ENCODE measurements around the gene STX2.
"Not testable (repeated sequence)": the region's sequence is repeated elsewhere in the genome, so short reads cannot be mapped to it uniquely, and the experiment has no call there.

Gene STX2

DNA sequence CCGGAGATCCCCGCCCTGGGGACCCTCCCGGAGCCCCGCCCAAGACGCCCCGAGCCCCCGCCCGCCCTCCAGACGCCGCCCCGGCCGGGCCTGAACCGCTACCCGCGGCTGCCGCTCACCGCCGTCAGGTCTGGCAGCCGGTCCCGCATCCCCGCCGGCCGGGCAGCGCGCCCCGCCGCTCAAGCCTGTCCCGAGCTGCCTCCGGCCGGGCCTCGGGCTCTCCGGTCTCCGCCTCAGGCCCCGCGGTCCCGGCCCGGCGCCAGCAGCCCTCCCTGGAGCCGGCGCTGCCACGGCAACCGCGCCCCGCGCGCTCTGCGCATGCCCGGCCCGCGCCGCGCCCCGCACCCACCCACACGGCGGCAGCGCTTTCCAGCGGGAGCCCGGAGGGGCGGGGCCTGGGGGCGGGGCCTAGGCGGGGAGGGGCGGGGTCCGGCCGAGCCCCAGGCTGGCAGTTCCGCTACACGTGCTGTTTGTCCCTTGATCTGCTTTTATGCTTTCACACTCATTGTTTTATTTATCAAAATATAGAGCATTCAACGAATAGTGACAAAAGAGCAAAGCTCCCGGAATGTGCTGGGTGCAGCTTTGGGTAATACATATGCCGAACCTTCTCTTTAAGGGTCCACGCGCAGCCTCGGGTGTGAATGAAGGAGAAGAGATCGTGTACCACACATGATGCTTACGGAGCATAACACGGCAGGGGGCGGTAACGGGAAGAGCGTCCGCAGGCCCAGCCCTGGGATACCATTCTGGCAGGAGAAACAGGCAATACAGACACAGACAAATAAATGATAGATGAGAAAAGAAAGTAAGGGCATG is at the start of gene STX2:
TSS of gene STX2 (minus strand) at position 300 of the 819 bp plus-strand sequence. CDS start at position 149, 151 bp downstream.
- TF ChIP-seq, protein P1, sequence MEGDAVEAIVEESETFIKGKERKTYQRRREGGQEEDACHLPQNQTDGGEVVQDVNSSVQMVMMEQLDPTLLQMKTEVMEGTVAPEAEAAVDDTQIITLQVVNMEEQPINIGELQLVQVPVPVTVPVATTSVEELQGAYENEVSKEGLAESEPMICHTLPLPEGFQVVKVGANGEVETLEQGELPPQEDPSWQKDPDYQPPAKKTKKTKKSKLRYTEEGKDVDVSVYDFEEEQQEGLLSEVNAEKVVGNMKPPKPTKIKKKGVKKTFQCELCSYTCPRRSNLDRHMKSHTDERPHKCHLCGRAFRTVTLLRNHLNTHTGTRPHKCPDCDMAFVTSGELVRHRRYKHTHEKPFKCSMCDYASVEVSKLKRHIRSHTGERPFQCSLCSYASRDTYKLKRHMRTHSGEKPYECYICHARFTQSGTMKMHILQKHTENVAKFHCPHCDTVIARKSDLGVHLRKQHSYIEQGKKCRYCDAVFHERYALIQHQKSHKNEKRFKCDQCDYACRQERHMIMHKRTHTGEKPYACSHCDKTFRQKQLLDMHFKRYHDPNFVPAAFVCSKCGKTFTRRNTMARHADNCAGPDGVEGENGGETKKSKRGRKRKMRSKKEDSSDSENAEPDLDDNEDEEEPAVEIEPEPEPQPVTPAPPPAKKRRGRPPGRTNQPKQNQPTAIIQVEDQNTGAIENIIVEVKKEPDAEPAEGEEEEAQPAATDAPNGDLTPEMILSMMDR (IDR thresholded peaks at IDR 0.05; ENCODE audit: insufficient read depth, low read depth, low read length, missing control alignments) = no peak

GRCh38 chr12:130887190-130887589 is 48.1 kb upstream of the STX2 start:
- DNase-seq (ENCODE audit: low read depth); H3K4me3 ChIP-seq (ENCODE audit: low read length): not testable (repeated sequence)

More for the DNA sequence above, at the start of gene STX2:
- DNase-seq (ENCODE audit: low read depth) = peak; percentile 71
- peak within 1 kb of the TSS; percentile 52 for H3K4me3 ChIP-seq (ENCODE audit: low read length)

GRCh38 chr12:130881548-130881947 is 42.5 kb upstream of the STX2 start:
- no peak overlapping the region for H3K4me3 ChIP-seq (ENCODE audit: low read length)
- TF ChIP-seq, protein P1 (IDR thresholded peaks at IDR 0.05; ENCODE audit: insufficient read depth, low read depth, low read length, missing control alignments) = no peak
- no peak for DNase-seq (ENCODE audit: low read depth)

GRCh38 chr12:130881046-130881445 is 42.0 kb upstream of the STX2 start:
- DNase-seq (ENCODE audit: low read depth) = no peak
- no peak overlapping the region for H3K4me3 ChIP-seq (ENCODE audit: low read length)
- TF ChIP-seq, protein P1 (IDR thresholded peaks at IDR 0.05; ENCODE audit: insufficient read depth, low read depth, low read length, missing control alignments) = no peak

- no peak overlapping the region for H3K4me3 ChIP-seq (ENCODE audit: low read length)
- TF ChIP-seq, protein P1 (IDR thresholded peaks at IDR 0.05; ENCODE audit: insufficient read depth, low read depth, low read length, missing control alignments) = no peak
- no peak for DNase-seq (ENCODE audit: low read depth)
Observed at GRCh38 chr12:130880411-130880885, 41.4 kb upstream of the STX2 start.

- TF ChIP-seq, protein P1 (IDR thresholded peaks at IDR 0.05; ENCODE audit: insufficient read depth, low read depth, low read length, missing control alignments) = no peak
- DNase-seq (ENCODE audit: low read depth) = no peak
- no peak overlapping the region for H3K4me3 ChIP-seq (ENCODE audit: low read length)
Observed at GRCh38 chr12:130879781-130880389, 40.8 kb upstream of the STX2 start.

DNA sequence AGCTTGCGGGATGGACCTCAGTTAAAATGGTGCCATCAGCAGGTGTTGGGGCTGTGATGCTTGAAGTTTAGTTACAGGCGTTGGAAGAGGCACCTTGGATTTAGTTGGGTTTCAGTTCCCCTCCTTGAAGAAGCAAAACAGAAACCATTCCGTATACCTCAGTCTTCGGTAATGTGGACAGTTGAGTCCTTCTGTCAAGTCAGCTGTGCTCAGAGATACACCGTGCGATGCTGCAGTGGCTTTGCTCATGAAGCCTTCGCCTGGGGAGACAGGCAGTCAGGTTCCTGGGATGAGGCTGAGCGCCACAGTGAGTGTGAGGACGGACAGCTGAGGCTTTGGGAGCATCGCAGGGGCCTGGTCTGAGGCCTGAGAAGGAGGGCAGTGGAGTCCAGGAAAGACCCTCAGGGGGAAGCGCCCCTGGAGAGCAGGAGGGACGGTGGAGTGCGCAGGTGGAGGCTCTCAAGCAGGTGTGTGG is 40.2 kb upstream of the STX2 start:
- DNase-seq (ENCODE audit: low read depth) = no peak
- H3K4me3 ChIP-seq (ENCODE audit: low read length) = no peak overlapping the region
- TF ChIP-seq, protein P1 (IDR thresholded peaks at IDR 0.05; ENCODE audit: insufficient read depth, low read depth, low read length, missing control alignments) = no peak

Measured in epithelial cell of esophagus (primary cell).